ENCODE measurements around the gene CDKN2B.

CDKN2B gene

GRCh38 chr9:21993893-21994555, 15.1 kb downstream of the CDKN2B start, which contains the start of gene CDKN2A:
CDKN2A (minus strand) TSS chr9:21994392.
- no peak for DNase-seq (ENCODE audit: low spot score)

GRCh38 chr9:21993007-21993406, 16.1 kb downstream of the CDKN2B start:
- DNase-seq (ENCODE audit: low spot score) = no peak

GRCh38 chr9:21991072-21991959, 17.8 kb downstream of the CDKN2B start:
- no peak for DNase-seq (ENCODE audit: low spot score)

GRCh38 chr9:21989440-21990189, 19.5 kb downstream of the CDKN2B start:
- DNase-seq (ENCODE audit: low spot score) = no peak

- DNase-seq (ENCODE audit: low spot score) = no peak
Observed at GRCh38 chr9:21988056-21988990, 20.8 kb downstream of the CDKN2B start.

- DNase-seq (ENCODE audit: low spot score) = no peak
Observed at GRCh38 chr9:21985964-21986667, 23.0 kb downstream of the CDKN2B start.

GRCh38 chr9:21984101-21984500, 25.0 kb downstream of the CDKN2B start:
- DNase-seq (ENCODE audit: low spot score) = no peak

GRCh38 chr9:21983561-21983935, 25.6 kb downstream of the CDKN2B start:
- no peak for DNase-seq (ENCODE audit: low spot score)

GRCh38 chr9:21982861-21983560, 26.1 kb downstream of the CDKN2B start:
- no peak for DNase-seq (ENCODE audit: low spot score)

GRCh38 chr9:21982391-21982790, 26.7 kb downstream of the CDKN2B start:
- no peak for DNase-seq (ENCODE audit: low spot score)

- DNase-seq (ENCODE audit: low spot score) = no peak
Observed at GRCh38 chr9:21976334-21976875, 32.7 kb downstream of the CDKN2B start.

- peak; percentile 62 for DNase-seq (ENCODE audit: low spot score)
Observed at GRCh38 chr9:21974722-21975409, 34.2 kb downstream of the CDKN2B start.

- DNase-seq (ENCODE audit: low spot score) = no peak
Observed at GRCh38 chr9:21974343-21974721, 34.8 kb downstream of the CDKN2B start.

- DNase-seq (ENCODE audit: low spot score) = no peak
Observed at GRCh38 chr9:21972361-21972760, 36.7 kb downstream of the CDKN2B start.

- no peak for DNase-seq (ENCODE audit: low spot score)
Observed at GRCh38 chr9:21970800-21971640, 38.1 kb downstream of the CDKN2B start.

GRCh38 chr9:21969951-21970799, 38.9 kb downstream of the CDKN2B start:
- DNase-seq (ENCODE audit: low spot score) = no peak
